ENCODE data around the gene SPATA13.
"Not testable (repeated sequence)": the region's sequence is repeated elsewhere in the genome, so short reads cannot be mapped to it uniquely, and the experiment has no call there.

The SPATA13 gene

GRCh38 chr13:24160458-24161009, at the start of gene SPATA13:
Gene SPATA13, plus strand, starts transcription at chr13:24160720. Its CDS starts 62,210 bp downstream, at chr13:24222930.
- DNase-seq, result peak; percentile 41 to 99 (median 90)

DNA sequence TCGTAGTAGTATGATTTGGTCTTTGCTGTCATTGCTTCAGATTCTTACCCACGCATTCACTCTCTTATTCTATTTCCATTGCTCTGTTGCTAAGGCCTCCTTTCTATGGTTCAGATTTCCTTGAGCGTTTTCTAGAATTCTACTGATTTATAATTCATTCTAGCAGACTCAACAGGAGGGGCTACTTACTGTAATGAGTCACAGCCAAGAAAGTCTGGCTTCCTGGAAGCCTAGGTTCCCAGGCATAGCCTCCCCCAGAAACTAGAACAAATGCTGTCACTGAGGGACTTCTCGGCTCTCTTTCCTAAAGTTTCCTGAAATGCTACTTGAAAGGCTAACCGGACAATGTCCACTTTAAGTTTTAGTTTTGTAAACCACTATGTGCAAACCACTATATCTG, 47.7 kb upstream of the SPATA13 start:
- DNase-seq, result peak in 1 of 51 donors; percentile 13

GRCh38 chr13:24115671-24116070, 44.8 kb upstream of the SPATA13 start:
- no peak for DNase-seq

DNA sequence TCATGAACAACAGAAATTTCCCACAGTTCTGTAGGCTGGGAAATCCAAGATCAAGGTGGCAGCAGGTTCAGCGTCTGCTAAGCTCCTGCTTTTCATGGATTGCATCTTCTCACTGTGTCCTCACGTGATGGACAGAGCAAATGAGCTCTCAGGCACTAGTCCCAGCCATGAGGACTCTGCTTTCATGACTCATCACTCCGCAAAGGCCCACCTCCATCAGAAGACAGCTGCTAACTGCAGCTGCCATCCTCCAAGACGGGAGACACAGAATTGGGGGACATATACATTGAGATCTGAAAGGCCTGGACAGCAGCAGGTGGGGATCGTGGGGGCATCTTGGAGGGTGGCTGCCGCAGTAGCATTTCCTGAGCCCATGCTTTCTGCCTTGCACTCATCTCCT, 44.4 kb upstream of the SPATA13 start:
- no peak for DNase-seq

DNA sequence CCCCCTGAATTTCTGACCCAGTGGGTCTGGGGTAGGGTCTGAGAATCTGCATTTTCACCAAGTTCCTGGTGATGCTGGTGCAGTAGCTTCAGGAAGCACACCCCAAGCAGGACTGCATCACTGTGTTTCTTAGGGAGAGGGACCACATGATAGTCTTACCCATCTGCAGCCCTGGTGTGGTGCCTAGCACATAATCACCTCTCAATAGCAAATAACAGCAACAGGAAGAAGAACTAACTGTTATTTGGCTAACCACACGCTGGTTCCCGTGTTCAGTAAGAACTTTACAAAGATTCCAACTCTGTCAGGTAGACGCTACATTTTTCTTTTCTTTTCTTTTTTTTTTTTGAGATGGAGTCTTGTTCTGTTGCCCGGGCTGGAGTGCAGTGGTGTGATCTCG, 41.9 kb upstream of the SPATA13 start:
- DNase-seq, result no peak

DNA sequence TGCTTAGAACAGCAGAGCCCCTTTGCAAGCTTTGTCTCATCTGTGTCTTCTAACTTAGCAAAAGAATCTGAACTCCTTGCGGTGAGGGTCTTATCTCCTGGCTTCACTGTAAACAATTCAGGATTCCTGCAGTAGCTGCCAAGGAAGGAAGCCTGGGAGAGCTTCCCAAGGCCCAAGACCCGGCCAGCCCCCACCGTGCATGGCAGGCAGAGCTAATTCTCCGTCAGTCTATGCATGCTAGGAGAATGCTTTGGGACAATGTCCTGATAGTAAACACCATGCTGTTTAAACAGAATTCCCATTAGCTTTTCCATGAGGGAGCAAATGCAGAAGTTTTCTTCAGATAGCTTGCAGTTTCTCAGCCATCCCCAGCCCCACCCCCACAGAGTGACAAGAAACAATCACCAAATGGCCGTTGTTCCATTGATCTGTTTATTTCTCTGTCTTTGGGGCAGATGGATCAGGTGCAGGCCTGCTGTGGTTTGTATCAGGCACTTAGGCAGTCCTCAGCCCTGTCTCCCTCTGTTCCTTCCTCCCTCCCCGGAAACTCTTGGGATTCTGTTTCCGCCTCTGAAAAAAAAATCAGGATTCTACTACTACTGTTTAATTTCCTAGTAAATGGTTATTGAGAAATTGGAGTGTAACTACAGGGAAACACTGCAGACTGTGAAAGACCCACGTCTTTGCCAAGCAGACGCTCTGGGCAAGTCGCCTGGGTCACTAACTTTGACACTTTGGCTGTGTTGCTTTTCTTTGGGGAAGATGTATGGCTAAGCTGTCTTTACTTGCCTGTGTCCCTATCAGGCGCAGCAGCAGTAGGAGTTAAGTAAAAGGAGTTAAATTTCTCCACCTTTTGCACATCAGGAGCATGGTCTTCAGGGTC, 40.7 kb upstream of the SPATA13 start:
- DNase-seq, result no peak

DNA sequence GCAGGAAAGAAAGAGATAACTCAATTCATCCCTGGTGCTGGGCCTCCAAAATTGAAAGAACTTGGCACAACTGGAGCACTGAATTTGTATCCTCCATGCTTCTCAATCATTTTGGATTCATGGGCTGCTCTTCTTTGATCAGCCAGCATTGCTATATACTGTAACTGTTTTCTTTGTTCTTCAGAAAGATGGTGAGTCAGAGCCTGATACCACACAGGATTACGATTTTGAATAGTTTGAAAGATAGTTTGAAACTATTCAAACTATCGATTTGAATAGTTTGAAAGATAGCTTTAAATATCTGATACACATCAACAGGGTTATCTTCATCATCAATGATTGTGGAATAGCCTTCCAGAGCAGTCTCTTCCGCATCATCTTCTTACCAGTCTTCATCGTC, 38.5 kb upstream of the SPATA13 start:
- not testable (repeated sequence) for DNase-seq

DNA sequence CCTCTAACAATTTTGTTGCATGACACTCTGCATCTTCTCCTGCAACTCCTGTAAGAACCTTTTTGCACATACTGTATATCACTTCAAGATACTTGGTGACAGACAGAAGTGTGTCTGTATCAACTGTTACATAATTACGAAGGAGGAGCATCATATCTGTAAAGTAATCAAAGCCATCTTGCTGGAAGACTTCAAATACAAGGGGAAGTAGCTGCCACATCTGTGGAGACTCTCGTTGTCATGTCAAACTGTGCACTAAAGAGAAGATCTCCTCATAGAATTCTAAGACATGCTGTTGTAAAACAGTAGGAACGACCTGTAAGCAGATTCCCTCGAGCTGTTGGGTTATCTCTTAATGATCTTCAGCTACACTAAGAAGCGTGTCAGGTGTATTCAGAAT, 38.0 kb upstream of the SPATA13 start:
- no peak for DNase-seq

GRCh38 chr13:24123761-24124160, 36.8 kb upstream of the SPATA13 start:
- no peak for DNase-seq

DNA sequence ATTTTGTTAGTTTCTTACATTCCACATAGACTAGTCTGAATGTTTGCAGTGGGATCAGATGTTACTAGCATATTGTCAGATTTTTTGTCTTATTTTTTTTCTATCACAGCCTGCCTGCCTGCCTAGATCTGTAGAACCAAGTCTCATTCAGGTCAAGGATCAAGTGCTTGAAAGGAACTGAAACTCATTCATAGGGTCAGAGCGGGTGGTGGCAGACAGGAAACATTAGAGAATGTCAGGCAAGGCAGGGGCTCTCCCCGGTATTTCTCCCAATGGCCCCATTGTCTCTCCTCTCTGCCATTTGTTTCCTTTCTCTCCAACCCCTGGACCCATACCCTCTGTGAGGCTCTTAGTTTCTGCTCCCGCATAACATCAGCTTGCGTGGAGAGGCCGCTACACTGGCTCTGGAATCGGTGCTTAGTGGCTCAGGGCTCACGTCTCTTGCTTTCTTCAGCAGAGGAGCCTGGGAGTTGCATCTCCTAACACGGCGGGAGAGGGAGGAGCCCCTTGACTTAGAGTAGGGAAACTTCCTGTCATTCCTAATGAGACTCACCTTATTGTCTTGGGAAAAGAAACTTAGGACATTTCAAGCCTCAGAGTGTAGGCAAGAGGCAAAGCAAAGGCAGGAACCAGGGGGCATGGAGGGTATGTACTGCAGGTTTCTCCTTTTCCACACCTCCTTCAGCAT, 35.6 kb upstream of the SPATA13 start:
- peak in 2 of 51 donors; percentile 11 to 39 for DNase-seq

- DNase-seq, result no peak
Measured at GRCh38 chr13:24127116-24127631, 33.3 kb upstream of the SPATA13 start.

DNA sequence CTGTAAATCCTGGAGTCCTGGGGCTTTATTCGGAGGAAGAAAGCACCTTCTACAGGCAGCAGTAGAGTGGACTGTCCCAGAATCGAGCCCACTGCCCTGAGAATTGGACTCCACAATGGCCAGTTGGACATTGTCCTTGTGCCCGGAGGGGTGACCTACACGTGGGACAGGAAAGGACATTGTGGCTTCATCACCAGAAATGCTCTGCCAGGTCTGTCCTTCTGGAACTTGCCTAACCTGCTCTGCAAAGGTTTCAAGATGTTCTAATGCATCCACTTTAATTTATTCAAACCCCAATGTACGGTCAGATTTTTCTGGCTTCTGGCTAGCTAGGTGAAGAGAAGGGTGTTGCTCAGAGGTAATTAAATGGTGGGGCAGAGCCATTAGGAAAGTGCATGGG, 32.4 kb upstream of the SPATA13 start:
- DNase-seq, result no peak

GRCh38 chr13:24128962-24129361, 31.6 kb upstream of the SPATA13 start:
- DNase-seq, result no peak

- no peak for DNase-seq
Measured at GRCh38 chr13:24129914-24130774, 30.4 kb upstream of the SPATA13 start.

DNA sequence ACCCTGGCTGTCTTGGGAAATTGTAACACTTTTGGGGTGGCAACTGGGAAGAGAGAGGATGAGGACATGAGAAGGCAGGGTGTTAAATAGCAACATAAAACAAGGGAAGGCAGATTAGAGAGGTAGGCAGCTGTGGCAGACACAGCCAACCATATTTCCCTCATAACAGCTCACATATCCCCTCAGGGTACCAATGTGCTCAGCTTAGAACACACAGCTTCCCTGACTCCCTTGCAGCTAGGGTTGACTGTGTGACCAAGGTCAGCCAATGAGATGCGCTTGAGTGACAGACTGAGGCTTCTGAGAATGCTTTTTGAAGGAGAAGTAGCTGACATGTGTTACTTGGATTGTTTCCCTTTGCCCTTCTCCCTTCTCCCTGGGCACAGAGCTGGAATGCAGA, 28.8 kb upstream of the SPATA13 start:
- DNase-seq, result no peak

- DNase-seq, result no peak
Measured at GRCh38 chr13:24133021-24133795, 27.3 kb upstream of the SPATA13 start.

DNA sequence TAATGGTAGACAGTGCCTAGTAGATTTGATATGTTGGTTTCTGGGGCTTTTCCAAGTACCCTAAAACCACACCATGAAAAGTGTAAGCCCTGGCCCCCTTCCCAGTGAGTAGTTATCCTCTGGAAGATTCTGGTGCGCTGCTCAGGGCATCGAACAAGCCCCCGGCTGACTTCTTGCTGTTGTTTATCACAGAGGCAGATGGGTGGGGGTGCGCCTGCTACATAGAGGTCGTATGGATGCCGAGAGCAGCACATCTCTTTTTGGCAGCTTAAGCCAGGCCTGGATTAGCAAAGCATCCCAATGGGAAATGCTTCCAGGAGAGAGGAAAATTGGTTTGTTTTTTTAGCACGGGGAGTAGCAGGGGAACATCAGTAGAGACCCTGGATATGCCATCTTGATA, 26.3 kb upstream of the SPATA13 start:
- no peak for DNase-seq

DNA sequence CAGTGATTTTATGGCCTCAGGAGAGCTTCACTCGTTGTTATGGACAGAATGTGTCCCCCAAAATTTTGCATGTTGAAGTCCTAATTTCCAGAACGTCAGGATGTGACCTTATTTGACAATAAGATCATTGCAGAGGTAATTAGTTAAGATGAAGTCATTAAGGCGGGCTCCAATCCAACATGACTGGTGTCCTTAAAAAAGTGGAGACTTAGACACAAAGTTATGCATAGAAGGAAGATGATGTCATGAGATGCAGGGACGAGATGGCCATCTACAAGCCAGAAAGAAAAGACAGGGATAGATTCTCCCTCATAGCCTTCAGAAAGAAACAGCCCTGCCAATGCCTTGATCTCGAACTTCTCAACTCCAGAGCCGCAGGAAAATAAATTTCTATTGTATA, 25.8 kb upstream of the SPATA13 start:
- no peak for DNase-seq

DNA sequence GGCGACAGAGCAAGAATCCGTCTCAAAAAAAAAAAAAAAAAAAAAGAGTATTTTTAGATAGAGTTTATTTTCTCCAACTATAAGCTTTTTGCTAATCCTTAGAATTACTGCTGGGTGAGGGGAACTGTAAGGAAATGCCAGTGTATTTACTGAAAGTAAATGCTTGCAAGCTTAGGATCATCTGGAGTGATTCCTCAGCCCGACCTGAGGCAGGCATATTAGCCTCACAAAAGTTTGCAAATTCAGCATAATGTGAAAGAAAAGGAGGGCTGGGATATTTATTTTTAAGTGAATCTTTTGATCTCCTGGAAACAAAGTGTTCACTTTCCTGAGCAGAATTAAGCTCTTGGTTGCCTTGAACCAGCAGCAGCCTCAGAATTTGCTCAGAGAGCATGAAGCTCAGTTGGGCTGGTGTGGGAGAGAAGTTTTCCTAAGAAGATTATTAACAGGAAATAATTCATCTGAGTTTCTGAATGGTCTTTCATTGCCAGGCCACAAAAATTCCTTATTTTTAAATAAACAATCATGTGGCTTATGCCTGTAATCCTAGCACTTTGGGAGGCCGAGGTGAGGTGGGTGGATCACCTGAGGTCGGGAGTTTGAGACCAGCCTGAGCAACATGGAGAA, 24.7 kb upstream of the SPATA13 start:
- no peak for DNase-seq

GRCh38 chr13:24138911-24139310, 21.6 kb upstream of the SPATA13 start:
- no peak for DNase-seq
